Limb (tissue), 2 donors: ENCODE results near the gene ADAMTS20.
"Not testable (repeated sequence)": the region's sequence is repeated elsewhere in the genome, so short reads cannot be mapped to it uniquely, and the experiment has no call there.

Source experiments
- DNase-seq, 2 donors: peaks; one replicate each; pipeline ENCODE4 v3.0.0-alpha.2; 2016; ENCODE audit errors: extremely low spot score in 2 of 2

ADAMTS20 gene

GRCh38 chr12:43360001-43360400 lies 192.0 kb downstream of the ADAMTS20 start:
- DNase-seq: not testable (repeated sequence)

- no peak for DNase-seq
Observed at GRCh38 chr12:43357141-43357540, 194.9 kb downstream of the ADAMTS20 start.

GRCh38 chr12:43352001-43352400 lies 200.0 kb downstream of the ADAMTS20 start:
- no peak for DNase-seq

- DNase-seq: no peak
Observed at GRCh38 chr12:43349863-43350262, 202.1 kb downstream of the ADAMTS20 start.

- DNase-seq: no peak
Observed at GRCh38 chr12:43348221-43348620, 203.8 kb downstream of the ADAMTS20 start.

GRCh38 chr12:43347026-43347425 lies 205.0 kb downstream of the ADAMTS20 start:
- no peak for DNase-seq

GRCh38 chr12:43345023-43345422 lies 207.0 kb downstream of the ADAMTS20 start:
- DNase-seq: no peak

- DNase-seq: not testable (repeated sequence)
Observed at GRCh38 chr12:43341785-43342313, 210.2 kb downstream of the ADAMTS20 start.

- peak in 1 of 2 donors; percentile 47 for DNase-seq
Observed at GRCh38 chr12:43338848-43339526, 213.0 kb downstream of the ADAMTS20 start.

GRCh38 chr12:43337571-43338444 lies 214.2 kb downstream of the ADAMTS20 start:
- no peak for DNase-seq

GRCh38 chr12:43336962-43337555 lies 214.9 kb downstream of the ADAMTS20 start:
- peak in 1 of 2 donors; percentile 59 for DNase-seq

GRCh38 chr12:43333644-43334043 lies 218.4 kb downstream of the ADAMTS20 start:
- DNase-seq: no peak

- no peak for DNase-seq
Observed at GRCh38 chr12:43332977-43333640, 218.9 kb downstream of the ADAMTS20 start.

GRCh38 chr12:43331935-43332334 lies 220.1 kb downstream of the ADAMTS20 start:
- no peak for DNase-seq

GRCh38 chr12:43329375-43329774 lies 222.6 kb downstream of the ADAMTS20 start:
- DNase-seq: no peak

GRCh38 chr12:43325786-43326185 lies 226.2 kb downstream of the ADAMTS20 start:
- no peak for DNase-seq

- DNase-seq: peak in 1 of 2 donors; percentile 25
Observed at GRCh38 chr12:43320281-43320680, 231.7 kb downstream of the ADAMTS20 start.

- DNase-seq: no peak
Observed at GRCh38 chr12:43318021-43318420, 234.0 kb downstream of the ADAMTS20 start.

- DNase-seq: no peak
Observed at GRCh38 chr12:43317156-43317555, 234.8 kb downstream of the ADAMTS20 start.

- DNase-seq: no peak
Observed at GRCh38 chr12:43316520-43316919, 235.5 kb downstream of the ADAMTS20 start.

- DNase-seq: peak in 1 of 2 donors; percentile 45
Observed at GRCh38 chr12:43315961-43316360, 236.0 kb downstream of the ADAMTS20 start.
